Middle frontal gyrus (tissue), 1 donor: ENCODE measurements around the gene USP7.
"Not testable (repeated sequence)": the region's sequence is repeated elsewhere in the genome, so short reads cannot be mapped to it uniquely, and the experiment has no call there.

Experiments used
- DNase-seq: peaks from one replicate; pipeline ENCODE4 v3.0.0-alpha.2; 2015; ENCODE audit warnings: low spot score; ENCODE audit errors: extremely low spot score

The USP7 gene

GRCh38 chr16:8925455-8925854 is 38.3 kb downstream of the USP7 start:
- no peak for DNase-seq

GRCh38 chr16:8924214-8924613 is 39.5 kb downstream of the USP7 start:
- DNase-seq, result no peak

- DNase-seq, result peak; percentile 9
These were observed 40.5 kb downstream of the USP7 start for GRCh38 chr16:8923199-8923598.

GRCh38 chr16:8921347-8921984 is 42.2 kb downstream of the USP7 start:
- no peak for DNase-seq

DNA sequence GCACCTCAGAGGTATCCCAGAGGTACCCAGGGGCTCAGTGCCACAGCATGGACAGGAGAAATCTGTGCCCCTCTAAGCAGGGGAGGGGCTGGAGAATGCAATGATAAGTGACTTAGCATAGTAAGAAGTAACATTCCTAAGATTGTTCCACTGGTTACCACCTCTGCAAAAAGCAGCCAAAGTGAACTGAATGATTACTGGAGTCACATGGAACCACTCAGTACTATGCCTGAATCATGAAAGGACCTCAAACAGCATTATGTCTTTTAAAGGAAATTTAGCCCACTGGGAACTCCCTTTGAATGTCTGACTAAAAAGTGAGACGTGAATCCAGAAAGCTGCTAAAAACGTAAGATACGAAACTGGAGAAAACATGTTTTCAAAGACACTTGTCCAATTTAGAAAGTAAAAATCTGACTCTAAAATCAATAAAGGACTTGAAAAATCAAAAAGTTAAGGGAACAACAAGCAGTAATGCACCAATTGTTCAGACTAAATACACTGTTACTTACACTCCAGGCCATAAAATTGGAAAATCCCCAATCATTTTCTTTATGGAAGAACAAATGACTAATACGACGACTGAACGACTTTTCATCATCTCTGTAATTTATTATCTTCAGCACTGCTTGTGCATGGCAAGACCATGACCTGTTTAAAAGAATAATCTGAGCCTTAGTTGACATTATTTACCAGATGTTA is 42.9 kb downstream of the USP7 start:
- no peak for DNase-seq

GRCh38 chr16:8919934-8920462 is 43.7 kb downstream of the USP7 start:
- no peak for DNase-seq

DNA sequence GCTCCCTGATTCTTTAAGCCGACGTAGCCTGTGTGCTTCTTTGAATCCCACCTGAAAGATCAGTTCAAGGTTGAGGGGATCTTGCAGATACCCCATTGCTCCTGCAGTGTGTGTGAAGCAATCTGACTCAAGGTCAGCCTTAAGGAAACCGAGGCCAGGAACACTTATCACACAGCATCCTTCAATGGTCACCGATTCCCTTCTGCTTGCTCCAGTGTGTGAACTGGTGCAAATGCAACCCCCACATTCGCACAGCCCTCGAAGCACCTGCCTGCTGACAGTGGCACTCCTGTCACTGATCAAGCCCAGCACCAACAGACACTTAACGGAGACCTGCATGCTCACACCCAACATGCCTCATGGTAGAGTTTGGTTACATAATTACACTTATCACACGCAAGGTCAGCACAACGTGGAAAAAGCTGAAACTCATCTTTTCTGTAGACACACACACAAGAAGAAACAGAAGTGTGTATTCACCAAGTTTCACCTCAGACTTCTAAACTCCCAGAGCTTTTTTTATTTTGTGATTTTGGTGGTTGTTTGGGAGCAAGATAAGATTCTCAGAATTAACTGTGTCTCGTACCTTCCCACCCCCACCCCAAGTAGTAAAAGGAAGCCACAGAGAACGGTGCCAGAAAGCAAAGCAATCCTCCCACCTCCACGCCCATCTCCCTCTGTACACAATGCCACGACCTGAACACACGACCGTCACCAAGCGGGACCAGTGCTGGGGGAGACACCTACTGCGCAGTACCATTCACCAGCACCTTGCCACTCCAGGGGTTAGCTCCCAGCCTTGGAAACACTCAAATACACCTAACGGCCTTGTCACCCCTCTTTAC is 44.4 kb downstream of the USP7 start:
- no peak for DNase-seq

DNA sequence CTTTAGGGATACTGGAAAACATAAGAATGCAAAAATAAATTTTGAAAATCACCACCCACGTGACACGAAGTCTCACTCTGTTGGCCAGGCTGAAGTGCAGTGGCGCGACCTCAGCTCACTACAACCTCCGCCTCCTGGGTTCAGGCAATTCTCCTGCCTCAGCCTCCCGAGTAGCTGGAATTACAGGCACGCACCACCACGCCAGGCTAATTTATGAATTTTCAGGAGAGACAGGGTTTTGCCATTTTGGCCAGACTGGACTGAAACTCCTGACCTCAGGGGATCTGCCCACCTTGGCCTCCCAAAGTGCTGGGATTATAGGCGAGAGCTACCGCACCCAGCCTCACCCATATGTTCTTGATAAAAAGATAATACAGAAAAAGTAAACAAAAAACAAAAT is 46.4 kb downstream of the USP7 start:
- DNase-seq, result not testable (repeated sequence)

- no peak for DNase-seq
These were observed 47.0 kb downstream of the USP7 start for GRCh38 chr16:8916541-8917225.

- DNase-seq, result no peak
These were observed 47.9 kb downstream of the USP7 start for GRCh38 chr16:8915722-8916301.

DNA sequence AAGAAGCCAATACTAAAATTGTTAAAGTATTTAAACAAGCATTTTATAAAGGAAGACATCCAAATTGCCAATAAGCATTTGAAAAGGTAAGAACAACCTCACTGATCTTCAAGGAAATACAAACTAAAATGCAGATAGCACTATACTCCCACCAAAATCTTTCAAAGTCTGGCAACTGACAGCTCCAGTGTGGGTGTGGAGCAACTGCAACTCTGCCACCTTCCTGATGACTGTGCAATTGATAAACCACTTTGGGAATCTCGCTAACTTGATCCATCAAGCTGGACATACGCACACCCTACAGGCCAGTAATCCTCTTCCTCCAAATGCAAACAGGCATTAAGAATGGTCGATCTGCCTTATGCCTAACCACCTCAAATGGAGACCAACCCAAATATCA is 49.6 kb downstream of the USP7 start:
- no peak for DNase-seq

DNA sequence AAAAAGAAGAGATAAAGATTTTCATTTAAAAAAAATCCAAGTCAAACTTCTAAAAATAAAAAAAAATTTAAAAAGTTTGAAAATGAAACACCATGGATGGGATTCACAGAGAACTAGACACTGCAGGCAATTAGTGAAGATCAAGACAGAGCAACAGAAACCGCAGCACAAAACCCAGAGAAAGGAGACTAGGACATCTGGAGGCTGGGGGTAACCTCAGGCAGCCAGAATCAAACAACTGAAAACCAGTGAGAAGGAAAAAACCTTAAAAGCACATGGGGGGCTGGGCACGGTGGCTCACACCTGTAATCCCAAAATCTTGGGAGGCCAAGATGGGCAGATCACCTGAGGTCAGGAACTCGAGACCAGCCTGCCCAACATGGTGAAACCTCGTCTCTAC is 50.9 kb downstream of the USP7 start:
- DNase-seq, result no peak

- no peak for DNase-seq
These were observed 52.9 kb downstream of the USP7 start for GRCh38 chr16:8910811-8911210.

DNA sequence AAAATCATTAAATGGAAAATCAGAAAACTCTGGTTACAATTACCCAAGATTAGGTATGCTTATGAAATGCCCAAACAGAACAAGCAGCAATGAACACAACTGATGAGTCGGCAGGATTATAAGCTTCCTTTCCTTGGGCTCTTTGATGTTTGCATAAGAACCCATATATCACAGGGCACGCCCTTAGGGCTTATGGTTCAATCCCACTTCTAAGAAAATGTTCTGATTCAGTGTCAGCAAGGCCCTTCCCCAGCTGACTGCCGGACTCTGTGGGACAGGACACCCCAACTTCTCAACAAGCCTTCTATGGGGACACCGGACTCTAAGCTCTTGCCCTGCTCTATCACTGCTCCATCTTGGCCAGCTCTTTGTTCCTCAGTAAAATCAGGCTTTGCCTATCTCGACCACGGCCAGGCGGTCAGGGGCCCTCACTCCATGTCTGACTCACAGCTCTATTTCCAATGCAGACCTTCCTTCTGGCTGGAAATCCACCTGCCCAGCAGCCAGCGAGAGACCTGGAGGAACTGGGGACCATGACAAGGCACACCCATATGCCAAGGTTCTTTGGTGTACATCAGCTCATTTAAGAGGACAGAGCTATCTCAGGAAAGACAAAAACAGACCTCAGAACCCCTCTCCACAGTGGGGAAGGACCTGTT is 54.8 kb downstream of the USP7 start:
- DNase-seq, result no peak

DNA sequence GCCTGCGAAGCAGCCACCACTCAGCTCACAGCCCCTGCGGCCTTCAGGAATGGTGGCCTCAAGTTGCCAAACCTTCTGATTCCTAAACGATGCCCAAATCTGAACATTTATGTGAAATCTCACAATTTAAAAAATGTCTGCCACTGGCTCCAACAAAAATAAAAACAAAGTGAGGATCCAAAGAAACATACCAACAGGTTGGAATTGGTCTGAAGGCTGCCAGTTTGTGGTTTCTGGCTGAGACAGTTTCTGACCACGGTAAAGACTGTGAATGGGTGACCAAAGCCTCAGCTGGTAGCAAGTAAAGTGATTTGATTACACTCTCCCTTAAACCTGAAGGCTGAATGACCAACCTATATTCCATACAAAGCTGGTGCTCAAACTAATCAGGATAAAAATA is 56.6 kb downstream of the USP7 start:
- DNase-seq, result no peak

- no peak for DNase-seq
These were observed 57.7 kb downstream of the USP7 start for GRCh38 chr16:8905795-8906591.

GRCh38 chr16:8905168-8905762 is 58.4 kb downstream of the USP7 start:
- DNase-seq, result no peak

DNA sequence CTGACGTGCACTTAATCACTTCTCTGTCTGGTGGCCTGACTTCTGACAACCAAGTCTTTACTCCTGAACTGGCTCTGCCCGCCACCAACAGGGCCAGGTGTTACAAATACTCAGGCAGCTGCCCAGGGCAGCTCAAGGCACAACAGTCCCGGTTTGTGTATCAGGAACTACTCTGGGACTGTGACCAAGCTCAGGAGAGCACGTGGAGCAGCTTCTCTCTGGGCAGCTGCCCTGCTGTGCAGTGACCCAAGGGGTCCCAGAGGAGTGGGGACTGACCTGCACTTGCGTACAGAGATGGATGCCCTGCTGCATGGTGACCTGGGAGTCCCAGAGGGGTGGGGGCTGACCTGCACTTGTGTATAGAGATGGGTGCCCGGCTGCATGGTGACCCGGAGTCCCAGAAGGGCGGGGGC is 59.7 kb downstream of the USP7 start:
- DNase-seq, result no peak

- DNase-seq, result no peak
These were observed 60.7 kb downstream of the USP7 start for GRCh38 chr16:8903004-8903403.
